Measurements from ENCODE around the gene ZCRB1.

The ZCRB1 gene

GRCh38 chr12:42308390-42308789 lies 17.5 kb downstream of the ZCRB1 start:
- DNase-seq (ENCODE audit: low read depth): no peak
- no peak overlapping the region for H3K4me3 ChIP-seq (ENCODE audit: low read length)
- TF ChIP-seq, protein P1, sequence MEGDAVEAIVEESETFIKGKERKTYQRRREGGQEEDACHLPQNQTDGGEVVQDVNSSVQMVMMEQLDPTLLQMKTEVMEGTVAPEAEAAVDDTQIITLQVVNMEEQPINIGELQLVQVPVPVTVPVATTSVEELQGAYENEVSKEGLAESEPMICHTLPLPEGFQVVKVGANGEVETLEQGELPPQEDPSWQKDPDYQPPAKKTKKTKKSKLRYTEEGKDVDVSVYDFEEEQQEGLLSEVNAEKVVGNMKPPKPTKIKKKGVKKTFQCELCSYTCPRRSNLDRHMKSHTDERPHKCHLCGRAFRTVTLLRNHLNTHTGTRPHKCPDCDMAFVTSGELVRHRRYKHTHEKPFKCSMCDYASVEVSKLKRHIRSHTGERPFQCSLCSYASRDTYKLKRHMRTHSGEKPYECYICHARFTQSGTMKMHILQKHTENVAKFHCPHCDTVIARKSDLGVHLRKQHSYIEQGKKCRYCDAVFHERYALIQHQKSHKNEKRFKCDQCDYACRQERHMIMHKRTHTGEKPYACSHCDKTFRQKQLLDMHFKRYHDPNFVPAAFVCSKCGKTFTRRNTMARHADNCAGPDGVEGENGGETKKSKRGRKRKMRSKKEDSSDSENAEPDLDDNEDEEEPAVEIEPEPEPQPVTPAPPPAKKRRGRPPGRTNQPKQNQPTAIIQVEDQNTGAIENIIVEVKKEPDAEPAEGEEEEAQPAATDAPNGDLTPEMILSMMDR (conservative IDR thresholded peaks at IDR 0.05; ENCODE audit: low read length): no peak

- TF ChIP-seq, protein P1 (conservative IDR thresholded peaks at IDR 0.05; ENCODE audit: low read length): no peak
- H3K4me3 ChIP-seq (ENCODE audit: low read length): no peak overlapping the region
- DNase-seq (ENCODE audit: low read depth): no peak
These were observed 19.6 kb downstream of the ZCRB1 start for GRCh38 chr12:42306297-42306696.

DNA sequence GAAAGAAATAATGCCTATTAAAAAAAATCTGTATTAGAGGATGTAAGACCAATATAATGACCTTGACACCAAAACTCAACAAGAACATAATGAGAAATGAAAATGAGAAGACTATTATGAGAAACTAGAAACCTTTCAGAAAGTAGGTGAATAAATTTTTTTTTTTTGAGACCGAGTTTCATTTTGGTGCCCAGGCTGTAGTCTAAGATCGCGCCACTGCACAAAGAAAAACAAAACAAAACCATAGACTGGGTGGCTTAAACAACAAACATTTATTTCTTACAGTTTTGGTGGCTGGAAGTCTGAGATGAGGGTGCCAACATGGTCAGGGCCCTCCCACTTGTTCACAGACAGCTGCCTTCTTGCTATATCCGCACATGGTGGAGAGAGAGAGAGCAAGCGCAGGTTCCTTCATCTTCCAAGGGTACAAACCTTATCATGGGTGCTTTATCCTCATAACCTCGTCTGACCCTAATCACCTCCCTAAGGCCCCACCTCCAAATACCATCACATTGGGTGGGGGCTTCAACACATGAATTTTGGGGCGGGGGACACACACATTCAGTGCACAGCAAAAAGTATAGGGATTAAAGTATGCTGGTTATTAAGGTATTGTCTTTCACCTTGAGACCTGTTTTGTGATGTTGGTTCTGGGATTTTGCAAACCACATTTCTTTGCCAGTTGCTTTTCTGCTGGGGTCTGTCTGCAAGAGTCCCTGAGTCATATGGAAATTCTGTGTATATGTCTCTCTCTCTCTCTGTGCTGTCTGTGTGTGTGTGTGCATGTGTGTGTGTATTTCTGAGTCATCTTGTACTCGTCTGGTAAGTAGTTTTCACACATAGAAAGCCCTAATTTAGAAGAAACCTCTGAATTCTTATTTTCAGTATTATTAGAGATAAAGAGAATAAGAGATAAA lies 26.2 kb downstream of the ZCRB1 start:
- H3K4me3 ChIP-seq (ENCODE audit: low read length): no peak overlapping the region
- peak; percentile 33 for DNase-seq (ENCODE audit: low read depth)

GRCh38 chr12:42298887-42299286 lies 27.0 kb downstream of the ZCRB1 start:
- TF ChIP-seq, protein P1 (conservative IDR thresholded peaks at IDR 0.05; ENCODE audit: low read length): no peak
- H3K4me3 ChIP-seq (ENCODE audit: low read length): no peak overlapping the region
- DNase-seq (ENCODE audit: low read depth): no peak

More for the DNA sequence above, 26.2 kb downstream of the ZCRB1 start:
- TF ChIP-seq, protein P1 (conservative IDR thresholded peaks at IDR 0.05; ENCODE audit: low read length): no peak

- TF ChIP-seq, protein P1 (conservative IDR thresholded peaks at IDR 0.05; ENCODE audit: low read length): peak; percentile 39
- no peak for DNase-seq (ENCODE audit: low read depth)
- no peak overlapping the region for H3K4me3 ChIP-seq (ENCODE audit: low read length)
These were observed 29.3 kb downstream of the ZCRB1 start for GRCh38 chr12:42296503-42297109.

- DNase-seq (ENCODE audit: low read depth): no peak
- TF ChIP-seq, protein P1 (conservative IDR thresholded peaks at IDR 0.05; ENCODE audit: low read length): no peak
- no peak overlapping the region for H3K4me3 ChIP-seq (ENCODE audit: low read length)
These were observed 34.2 kb downstream of the ZCRB1 start for GRCh38 chr12:42291680-42292079.

DNA sequence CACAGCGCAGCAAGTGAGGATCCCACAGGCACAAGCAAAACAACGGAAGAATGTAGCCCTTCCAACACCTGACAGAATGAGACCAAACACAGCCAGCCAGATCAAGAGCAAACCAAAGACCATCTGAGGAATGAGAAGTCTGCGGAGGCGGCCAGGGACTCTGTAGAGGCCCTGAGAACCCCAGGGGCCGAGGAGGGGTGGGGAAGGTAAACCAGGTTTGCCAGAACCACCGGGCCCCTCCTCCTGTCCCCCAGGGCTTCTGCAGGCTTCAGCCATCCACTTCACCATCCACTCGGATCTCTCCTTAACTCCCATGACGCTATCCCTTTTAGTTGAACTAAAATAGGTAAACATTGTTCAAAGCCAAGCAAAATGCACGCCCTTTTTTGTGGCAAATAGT lies 37.4 kb downstream of the ZCRB1 start:
- no peak overlapping the region for H3K4me3 ChIP-seq (ENCODE audit: low read length)
- no peak for DNase-seq (ENCODE audit: low read depth)
- TF ChIP-seq, protein P1 (conservative IDR thresholded peaks at IDR 0.05; ENCODE audit: low read length): no peak

Measured in AG10803 (cell line).